GM23338 (cell line): ENCODE data around the gene HTT. TPM values are rescaled to one million over a fixed set of nuclear protein-coding genes. Genes with fewer than 3 reads are reported as not detected.

ENCODE experiments used
- ATAC-seq: fragments of 200-7000 bp; cut with Tn5 transposase; 3 replicates; pipeline ENCODE4 v1.9.1; 2020
- DNase-seq: peaks from one replicate; pipeline ENCODE4 v3.0.0-alpha.2; 2015; ENCODE audit warnings: low spot score
- H2AFZ ChIP-seq: fragments of 200-600 bp; sonication (generic); 2 replicates; pipeline ENCODE4 v1.8.0; 2016; ENCODE audit warnings: antibody characterized with exemption, mild to moderate bottlenecking, moderate library complexity
- H3F3A ChIP-seq: fragments of 200-600 bp; sonication (generic); replicated peaks from 2 replicates; pipeline ENCODE4 v1.8.0; 2017; ENCODE audit warnings: antibody characterized with exemption, mixed run types, low read depth
- H3K27ac ChIP-seq: fragments of 200-600 bp; sonication (generic); 2 replicates; pipeline ENCODE4 v1.6.1; 2016; ENCODE audit warnings: low read depth
- H3K27me3 ChIP-seq: fragments of 200-600 bp; sonication (generic); 2 replicates; pipeline ENCODE4 v1.8.0; 2016; ENCODE audit warnings: mild to moderate bottlenecking, mixed run types, moderate library complexity; ENCODE audit not compliant: insufficient read depth
- H3K36me3 ChIP-seq: fragments of 200-600 bp; sonication (generic); 2 replicates; pipeline ENCODE4 v1.8.0; 2016; ENCODE audit warnings: mild to moderate bottlenecking; ENCODE audit not compliant: insufficient read depth
- H3K4me1 ChIP-seq: fragments of 200-600 bp; sonication (generic); 2 replicates; pipeline ENCODE4 v1.8.0; 2016; ENCODE audit warnings: mild to moderate bottlenecking, moderate library complexity; ENCODE audit not compliant: insufficient read depth
- H3K4me2 ChIP-seq: fragments of 200-600 bp; sonication (generic); 2 replicates; pipeline ENCODE4 v1.7.1; 2017; ENCODE audit warnings: mixed run types
- H3K4me3 ChIP-seq: fragments of 200-600 bp; sonication (generic); 2 replicates; pipeline ENCODE4 v1.6.1; 2016; ENCODE audit warnings: mixed run types
- H3K79me2 ChIP-seq: fragments of 200-600 bp; sonication (generic); replicated peaks from 2 replicates; pipeline ENCODE4 v1.8.0; 2017; ENCODE audit warnings: mild to moderate bottlenecking; ENCODE audit not compliant: insufficient read depth
- H3K9me2 ChIP-seq: fragments of 200-600 bp; sonication (generic); 2 replicates; pipeline ENCODE4 v1.8.0; 2017; ENCODE audit not compliant: insufficient read depth
- H4K20me1 ChIP-seq: fragments of 200-600 bp; sonication (generic); replicated peaks from 2 replicates; pipeline ENCODE4 v1.8.0; 2017; ENCODE audit warnings: mild to moderate bottlenecking; ENCODE audit not compliant: insufficient read depth
- H3K27ac Mint-ChIP-seq: 2 replicates; pipeline ENCODE4 v1.8.0; 2020; ENCODE audit warnings: inconsistent platforms, mild to moderate bottlenecking, moderate library complexity, mixed read lengths
- H3K27me3 Mint-ChIP-seq: 3 replicates; pipeline ENCODE4 v1.8.0; 2022; ENCODE audit warnings: low read depth, mild to moderate bottlenecking, moderate library complexity, mixed read lengths, inconsistent platforms; ENCODE audit not compliant: insufficient read depth, poor library complexity
- H3K36me3 Mint-ChIP-seq: 3 replicates; pipeline ENCODE4 v1.8.0; 2021; ENCODE audit warnings: low read depth, mild to moderate bottlenecking, inconsistent platforms, moderate library complexity, mixed read lengths
- H3K4me1 Mint-ChIP-seq: 3 replicates; pipeline ENCODE4 v1.8.0; 2020; ENCODE audit warnings: mild to moderate bottlenecking, inconsistent platforms, mixed read lengths
- H3K4me3 Mint-ChIP-seq: 3 replicates; pipeline ENCODE4 v1.8.0; 2021; ENCODE audit warnings: moderate library complexity, mild to moderate bottlenecking, inconsistent platforms, mixed read lengths
- H3K9me3 Mint-ChIP-seq: 3 replicates; pipeline ENCODE4 v1.8.0; 2020; ENCODE audit warnings: moderate library complexity, mild to moderate bottlenecking, inconsistent platforms, mixed read lengths
- CREB1 ChIP-seq: fragments of 250-450 bp; sonication (Bioruptor Pico); IDR thresholded peaks from 2 replicates; pipeline ENCODE4 v1.5.0; 2020; ENCODE audit warnings: low read depth, mild to moderate bottlenecking, moderate library complexity
- EZH2 ChIP-seq: fragments of 200-600 bp; sonication (generic); IDR thresholded peaks from one replicate; pipeline ENCODE4 v1.8.0; 2017; ENCODE audit warnings: antibody characterized with exemption, mild to moderate bottlenecking, low read depth; ENCODE audit not compliant: unreplicated experiment
- EZH2phosphoT487 ChIP-seq: fragments of 200-600 bp; sonication (generic); IDR thresholded peaks from one replicate; pipeline ENCODE4 v1.8.1; 2018; ENCODE audit warnings: antibody characterized with exemption; ENCODE audit not compliant: unreplicated experiment
- JUNB ChIP-seq: IDR thresholded peaks from one replicate; pipeline ENCODE4 v1.6.1; 2016; ENCODE audit warnings: antibody characterized with exemption; ENCODE audit not compliant: unreplicated experiment
- NANOG ChIP-seq: IDR thresholded peaks from 2 replicates; pipeline ENCODE4 v1.6.1; 2016; ENCODE audit warnings: antibody characterized with exemption, borderline replicate concordance
- POLR2AphosphoS5 ChIP-seq: IDR thresholded peaks from 2 replicates; pipeline ENCODE4 v1.6.1; 2016; ENCODE audit warnings: antibody characterized with exemption, low read depth
- STAT1 ChIP-seq: IDR thresholded peaks from one replicate; pipeline ENCODE4 v1.6.1; 2016; ENCODE audit warnings: antibody characterized with exemption; ENCODE audit not compliant: unreplicated experiment
- ZNF114 ChIP-seq: fragments of 250-450 bp; sonication (Bioruptor Pico); IDR thresholded peaks from 2 replicates; pipeline ENCODE4 v1.5.0; 2020; ENCODE audit warnings: mild to moderate bottlenecking, moderate library complexity
- ZNF331 ChIP-seq: fragments of 250-450 bp; sonication (Bioruptor Pico); IDR thresholded peaks from 2 replicates; pipeline ENCODE4 v1.5.0; 2020; ENCODE audit warnings: low read depth, mild to moderate bottlenecking, moderate library complexity
- polyA plus RNA-seq: library from polyadenylated mRNA; unstranded; fragments of >200 nt; fragmentation: Nextera tagmentation; extraction: Ambion mirVana; gene quantifications from 2 replicates; pipeline ENCODE4 v1.2.1, GENCODE V29; 2016
- total RNA-seq: library from RNA; depleted of rRNA; stranded (reverse); fragments of >200 nt; shearing (Covaris generic); gene quantifications from 2 replicates; pipeline ENCODE4 v1.2.3, GENCODE V29; 2014
- TF ChIP-seq, protein P1 (sequence below), 2 experiments: fragments of 200-600 bp in 1 of 2; sonication (generic) in 1 of 2; conservative IDR thresholded peaks; 2 replicates each; pipeline versions ENCODE4 v1.5.1 to v1.6.1; 2016 to 2017; ENCODE audit warnings: antibody characterized with exemption in 2 of 2, low read depth in 2 of 2, mild to moderate bottlenecking in 2 of 2, moderate library complexity in 1 of 2
- TF ChIP-seq, protein P2 (sequence below): fragments of 250-450 bp; sonication (Bioruptor Pico); IDR thresholded peaks from 2 replicates; pipeline ENCODE4 v1.5.0; 2020; ENCODE audit warnings: mild to moderate bottlenecking, moderate library complexity
- TF ChIP-seq, protein P3 (sequence below): IDR thresholded peaks from one replicate; pipeline ENCODE4 v1.6.1; 2018; ENCODE audit warnings: antibody characterized with exemption; ENCODE audit not compliant: unreplicated experiment
- TF ChIP-seq, protein P4 (sequence below): IDR thresholded peaks from 2 replicates; pipeline ENCODE4 v1.6.1; 2016; ENCODE audit warnings: antibody characterized with exemption

Gene HTT
- total and polyA plus RNA-seq, 2 experiments from 2014 or later: 26.6 to 67.7 TPM

DNA sequence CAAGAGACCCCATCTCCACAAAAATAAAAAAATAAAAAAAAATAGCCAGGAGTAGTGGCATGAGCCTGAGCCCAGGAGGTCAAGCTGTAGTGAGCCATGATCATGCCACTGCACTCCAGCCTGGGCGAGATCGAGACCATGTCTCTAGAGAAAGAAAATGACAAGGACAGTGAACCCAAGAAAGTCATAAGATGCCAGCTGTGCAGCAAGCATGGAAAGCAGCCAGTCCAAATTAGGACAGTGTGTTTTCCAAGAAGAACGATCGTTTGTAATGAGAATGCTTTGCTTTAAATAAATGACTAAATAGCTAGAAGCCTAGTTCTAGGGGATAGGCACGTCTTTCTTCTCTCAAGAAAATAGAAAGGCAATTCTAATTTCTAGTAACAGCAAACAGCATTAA lies 116.1 kb downstream of the HTT start:
- Mint-ChIP-seq H3K9me3 (no peaks in the 10 kb centered on the region), H3K27ac (no peak overlapping the region), H3K36me3 (peaks cover 53% of the 10 kb centered on the region), H3K4me3 (no peak overlapping the region), H3K27me3 (peaks cover 4% of the 10 kb centered on the region), H3K4me1 (peaks cover 2% of the 10 kb centered on the region; the same call in 1 of the 3 replicates)
- no peaks in the 10 kb centered on the region for H3K79me2 ChIP-seq
- no peaks in the 10 kb centered on the region for H3K9me2 ChIP-seq
- DNase-seq (no peak), ATAC-seq (no peak)
- no peaks in the 10 kb centered on the region for H3K27me3 ChIP-seq
- H2AFZ ChIP-seq: no peak overlapping the region
- no peak overlapping the region for H3K27ac ChIP-seq
- H4K20me1 ChIP-seq: peaks cover 15% of the 10 kb centered on the region; the same call in 1 of the 2 replicates
- H3K4me1 ChIP-seq: no peaks in the 10 kb centered on the region
- no peaks in the 10 kb centered on the region for H3F3A ChIP-seq
- H3K4me3 ChIP-seq: no peak overlapping the region
- TF ChIP-seq, protein P1, sequence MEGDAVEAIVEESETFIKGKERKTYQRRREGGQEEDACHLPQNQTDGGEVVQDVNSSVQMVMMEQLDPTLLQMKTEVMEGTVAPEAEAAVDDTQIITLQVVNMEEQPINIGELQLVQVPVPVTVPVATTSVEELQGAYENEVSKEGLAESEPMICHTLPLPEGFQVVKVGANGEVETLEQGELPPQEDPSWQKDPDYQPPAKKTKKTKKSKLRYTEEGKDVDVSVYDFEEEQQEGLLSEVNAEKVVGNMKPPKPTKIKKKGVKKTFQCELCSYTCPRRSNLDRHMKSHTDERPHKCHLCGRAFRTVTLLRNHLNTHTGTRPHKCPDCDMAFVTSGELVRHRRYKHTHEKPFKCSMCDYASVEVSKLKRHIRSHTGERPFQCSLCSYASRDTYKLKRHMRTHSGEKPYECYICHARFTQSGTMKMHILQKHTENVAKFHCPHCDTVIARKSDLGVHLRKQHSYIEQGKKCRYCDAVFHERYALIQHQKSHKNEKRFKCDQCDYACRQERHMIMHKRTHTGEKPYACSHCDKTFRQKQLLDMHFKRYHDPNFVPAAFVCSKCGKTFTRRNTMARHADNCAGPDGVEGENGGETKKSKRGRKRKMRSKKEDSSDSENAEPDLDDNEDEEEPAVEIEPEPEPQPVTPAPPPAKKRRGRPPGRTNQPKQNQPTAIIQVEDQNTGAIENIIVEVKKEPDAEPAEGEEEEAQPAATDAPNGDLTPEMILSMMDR (conservative IDR thresholded peaks at IDR 0.05; ENCODE audit: low read depth in 2 of 2): no peak
- TF ChIP-seq EZH2 (no peak), POLR2AphosphoS5 (no peak), STAT1 (no peak), ZNF331 (no peak), EZH2phosphoT487 (no peak), NANOG (no peak), ZNF114 (CRISPR knock-in tag) (no peak), JUNB (no peak), CREB1 (CRISPR knock-in tag) (no peak)
- TF ChIP-seq, protein P2, sequence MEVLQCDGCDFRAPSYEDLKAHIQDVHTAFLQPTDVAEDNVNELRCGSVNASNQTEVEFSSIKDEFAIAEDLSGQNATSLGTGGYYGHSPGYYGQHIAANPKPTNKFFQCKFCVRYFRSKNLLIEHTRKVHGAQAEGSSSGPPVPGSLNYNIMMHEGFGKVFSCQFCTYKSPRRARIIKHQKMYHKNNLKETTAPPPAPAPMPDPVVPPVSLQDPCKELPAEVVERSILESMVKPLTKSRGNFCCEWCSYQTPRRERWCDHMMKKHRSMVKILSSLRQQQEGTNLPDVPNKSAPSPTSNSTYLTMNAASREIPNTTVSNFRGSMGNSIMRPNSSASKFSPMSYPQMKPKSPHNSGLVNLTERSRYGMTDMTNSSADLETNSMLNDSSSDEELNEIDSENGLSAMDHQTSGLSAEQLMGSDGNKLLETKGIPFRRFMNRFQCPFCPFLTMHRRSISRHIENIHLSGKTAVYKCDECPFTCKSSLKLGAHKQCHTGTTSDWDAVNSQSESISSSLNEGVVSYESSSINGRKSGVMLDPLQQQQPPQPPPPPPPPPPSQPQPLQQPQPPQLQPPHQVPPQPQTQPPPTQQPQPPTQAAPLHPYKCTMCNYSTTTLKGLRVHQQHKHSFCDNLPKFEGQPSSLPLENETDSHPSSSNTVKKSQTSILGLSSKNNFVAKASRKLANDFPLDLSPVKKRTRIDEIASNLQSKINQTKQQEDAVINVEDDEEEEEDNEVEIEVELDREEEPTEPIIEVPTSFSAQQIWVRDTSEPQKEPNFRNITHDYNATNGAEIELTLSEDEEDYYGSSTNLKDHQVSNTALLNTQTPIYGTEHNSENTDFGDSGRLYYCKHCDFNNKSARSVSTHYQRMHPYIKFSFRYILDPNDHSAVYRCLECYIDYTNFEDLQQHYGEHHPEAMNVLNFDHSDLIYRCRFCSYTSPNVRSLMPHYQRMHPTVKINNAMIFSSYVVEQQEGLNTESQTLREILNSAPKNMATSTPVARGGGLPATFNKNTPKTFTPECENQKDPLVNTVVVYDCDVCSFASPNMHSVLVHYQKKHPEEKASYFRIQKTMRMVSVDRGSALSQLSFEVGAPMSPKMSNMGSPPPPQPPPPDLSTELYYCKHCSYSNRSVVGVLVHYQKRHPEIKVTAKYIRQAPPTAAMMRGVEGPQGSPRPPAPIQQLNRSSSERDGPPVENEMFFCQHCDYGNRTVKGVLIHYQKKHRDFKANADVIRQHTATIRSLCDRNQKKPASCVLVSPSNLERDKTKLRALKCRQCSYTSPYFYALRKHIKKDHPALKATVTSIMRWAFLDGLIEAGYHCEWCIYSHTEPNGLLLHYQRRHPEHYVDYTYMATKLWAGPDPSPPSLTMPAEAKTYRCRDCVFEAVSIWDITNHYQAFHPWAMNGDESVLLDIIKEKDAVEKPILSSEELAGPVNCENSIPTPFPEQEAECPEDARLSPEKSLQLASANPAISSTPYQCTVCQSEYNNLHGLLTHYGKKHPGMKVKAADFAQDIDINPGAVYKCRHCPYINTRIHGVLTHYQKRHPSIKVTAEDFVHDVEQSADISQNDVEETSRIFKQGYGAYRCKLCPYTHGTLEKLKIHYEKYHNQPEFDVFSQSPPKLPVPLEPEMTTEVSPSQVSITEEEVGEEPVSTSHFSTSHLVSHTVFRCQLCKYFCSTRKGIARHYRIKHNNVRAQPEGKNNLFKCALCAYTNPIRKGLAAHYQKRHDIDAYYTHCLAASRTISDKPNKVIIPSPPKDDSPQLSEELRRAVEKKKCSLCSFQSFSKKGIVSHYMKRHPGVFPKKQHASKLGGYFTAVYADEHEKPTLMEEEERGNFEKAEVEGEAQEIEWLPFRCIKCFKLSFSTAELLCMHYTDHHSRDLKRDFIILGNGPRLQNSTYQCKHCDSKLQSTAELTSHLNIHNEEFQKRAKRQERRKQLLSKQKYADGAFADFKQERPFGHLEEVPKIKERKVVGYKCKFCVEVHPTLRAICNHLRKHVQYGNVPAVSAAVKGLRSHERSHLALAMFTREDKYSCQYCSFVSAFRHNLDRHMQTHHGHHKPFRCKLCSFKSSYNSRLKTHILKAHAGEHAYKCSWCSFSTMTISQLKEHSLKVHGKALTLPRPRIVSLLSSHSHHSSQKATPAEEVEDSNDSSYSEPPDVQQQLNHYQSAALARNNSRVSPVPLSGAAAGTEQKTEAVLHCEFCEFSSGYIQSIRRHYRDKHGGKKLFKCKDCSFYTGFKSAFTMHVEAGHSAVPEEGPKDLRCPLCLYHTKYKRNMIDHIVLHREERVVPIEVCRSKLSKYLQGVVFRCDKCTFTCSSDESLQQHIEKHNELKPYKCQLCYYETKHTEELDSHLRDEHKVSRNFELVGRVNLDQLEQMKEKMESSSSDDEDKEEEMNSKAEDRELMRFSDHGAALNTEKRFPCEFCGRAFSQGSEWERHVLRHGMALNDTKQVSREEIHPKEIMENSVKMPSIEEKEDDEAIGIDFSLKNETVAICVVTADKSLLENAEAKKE: no peak
- TF ChIP-seq, protein P3, sequence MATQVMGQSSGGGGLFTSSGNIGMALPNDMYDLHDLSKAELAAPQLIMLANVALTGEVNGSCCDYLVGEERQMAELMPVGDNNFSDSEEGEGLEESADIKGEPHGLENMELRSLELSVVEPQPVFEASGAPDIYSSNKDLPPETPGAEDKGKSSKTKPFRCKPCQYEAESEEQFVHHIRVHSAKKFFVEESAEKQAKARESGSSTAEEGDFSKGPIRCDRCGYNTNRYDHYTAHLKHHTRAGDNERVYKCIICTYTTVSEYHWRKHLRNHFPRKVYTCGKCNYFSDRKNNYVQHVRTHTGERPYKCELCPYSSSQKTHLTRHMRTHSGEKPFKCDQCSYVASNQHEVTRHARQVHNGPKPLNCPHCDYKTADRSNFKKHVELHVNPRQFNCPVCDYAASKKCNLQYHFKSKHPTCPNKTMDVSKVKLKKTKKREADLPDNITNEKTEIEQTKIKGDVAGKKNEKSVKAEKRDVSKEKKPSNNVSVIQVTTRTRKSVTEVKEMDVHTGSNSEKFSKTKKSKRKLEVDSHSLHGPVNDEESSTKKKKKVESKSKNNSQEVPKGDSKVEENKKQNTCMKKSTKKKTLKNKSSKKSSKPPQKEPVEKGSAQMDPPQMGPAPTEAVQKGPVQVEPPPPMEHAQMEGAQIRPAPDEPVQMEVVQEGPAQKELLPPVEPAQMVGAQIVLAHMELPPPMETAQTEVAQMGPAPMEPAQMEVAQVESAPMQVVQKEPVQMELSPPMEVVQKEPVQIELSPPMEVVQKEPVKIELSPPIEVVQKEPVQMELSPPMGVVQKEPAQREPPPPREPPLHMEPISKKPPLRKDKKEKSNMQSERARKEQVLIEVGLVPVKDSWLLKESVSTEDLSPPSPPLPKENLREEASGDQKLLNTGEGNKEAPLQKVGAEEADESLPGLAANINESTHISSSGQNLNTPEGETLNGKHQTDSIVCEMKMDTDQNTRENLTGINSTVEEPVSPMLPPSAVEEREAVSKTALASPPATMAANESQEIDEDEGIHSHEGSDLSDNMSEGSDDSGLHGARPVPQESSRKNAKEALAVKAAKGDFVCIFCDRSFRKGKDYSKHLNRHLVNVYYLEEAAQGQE: no peak
- TF ChIP-seq, protein P4, sequence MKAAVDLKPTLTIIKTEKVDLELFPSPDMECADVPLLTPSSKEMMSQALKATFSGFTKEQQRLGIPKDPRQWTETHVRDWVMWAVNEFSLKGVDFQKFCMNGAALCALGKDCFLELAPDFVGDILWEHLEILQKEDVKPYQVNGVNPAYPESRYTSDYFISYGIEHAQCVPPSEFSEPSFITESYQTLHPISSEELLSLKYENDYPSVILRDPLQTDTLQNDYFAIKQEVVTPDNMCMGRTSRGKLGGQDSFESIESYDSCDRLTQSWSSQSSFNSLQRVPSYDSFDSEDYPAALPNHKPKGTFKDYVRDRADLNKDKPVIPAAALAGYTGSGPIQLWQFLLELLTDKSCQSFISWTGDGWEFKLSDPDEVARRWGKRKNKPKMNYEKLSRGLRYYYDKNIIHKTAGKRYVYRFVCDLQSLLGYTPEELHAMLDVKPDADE: no peak
- no peak overlapping the region for H3K4me2 ChIP-seq
- peaks cover 14% of the 10 kb centered on the region for H3K36me3 ChIP-seq
